Measurements from ENCODE around the gene NUP155. TPM values are rescaled to one million over a fixed set of nuclear protein-coding genes. Genes with fewer than 3 reads are reported as not detected.
"Not testable (repeated sequence)": the region's sequence is repeated elsewhere in the genome, so short reads cannot be mapped to it uniquely, and the experiment has no call there.

Gene NUP155
- total RNA-seq, 1 donor from 2014 or later: 18.0 TPM

DNA sequence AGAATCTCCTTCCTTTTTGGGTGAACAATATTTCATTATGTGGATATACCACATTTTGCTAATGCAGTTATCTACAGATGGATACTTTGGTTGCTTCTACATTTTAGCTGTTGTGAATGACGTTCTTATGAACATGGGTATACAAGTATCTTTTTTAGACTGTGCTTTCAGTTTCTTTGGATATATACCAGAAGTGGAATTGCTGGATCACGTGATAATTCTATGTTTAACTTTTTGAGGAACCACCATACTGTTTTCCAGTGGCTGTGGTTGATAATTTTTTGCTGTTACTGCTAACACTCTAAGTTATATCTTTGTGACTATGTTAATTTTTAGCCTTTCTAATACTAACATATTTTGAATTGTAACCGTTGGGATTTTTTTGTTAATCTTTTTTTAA, 20.7 kb upstream of the NUP155 start:
- ATAC-seq: no peak
- H3K36me3 ChIP-seq: peaks cover 47% of the 10 kb centered on the region
- H3K27me3 ChIP-seq (ENCODE audit: low read depth): no peaks in the 10 kb centered on the region
- TF ChIP-seq, protein P1, sequence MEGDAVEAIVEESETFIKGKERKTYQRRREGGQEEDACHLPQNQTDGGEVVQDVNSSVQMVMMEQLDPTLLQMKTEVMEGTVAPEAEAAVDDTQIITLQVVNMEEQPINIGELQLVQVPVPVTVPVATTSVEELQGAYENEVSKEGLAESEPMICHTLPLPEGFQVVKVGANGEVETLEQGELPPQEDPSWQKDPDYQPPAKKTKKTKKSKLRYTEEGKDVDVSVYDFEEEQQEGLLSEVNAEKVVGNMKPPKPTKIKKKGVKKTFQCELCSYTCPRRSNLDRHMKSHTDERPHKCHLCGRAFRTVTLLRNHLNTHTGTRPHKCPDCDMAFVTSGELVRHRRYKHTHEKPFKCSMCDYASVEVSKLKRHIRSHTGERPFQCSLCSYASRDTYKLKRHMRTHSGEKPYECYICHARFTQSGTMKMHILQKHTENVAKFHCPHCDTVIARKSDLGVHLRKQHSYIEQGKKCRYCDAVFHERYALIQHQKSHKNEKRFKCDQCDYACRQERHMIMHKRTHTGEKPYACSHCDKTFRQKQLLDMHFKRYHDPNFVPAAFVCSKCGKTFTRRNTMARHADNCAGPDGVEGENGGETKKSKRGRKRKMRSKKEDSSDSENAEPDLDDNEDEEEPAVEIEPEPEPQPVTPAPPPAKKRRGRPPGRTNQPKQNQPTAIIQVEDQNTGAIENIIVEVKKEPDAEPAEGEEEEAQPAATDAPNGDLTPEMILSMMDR (IDR thresholded peaks at IDR 0.05): no peak
- no peak overlapping the region for H3K27ac ChIP-seq
- DNase-seq: no peak
- intact Hi-C loops (cut with DNase I): no loop called here
- H3K4me1 ChIP-seq: no peaks in the 10 kb centered on the region
- H3K9me3 ChIP-seq: no peaks in the 10 kb centered on the region
- no peak overlapping the region for H3K4me3 ChIP-seq

DNA sequence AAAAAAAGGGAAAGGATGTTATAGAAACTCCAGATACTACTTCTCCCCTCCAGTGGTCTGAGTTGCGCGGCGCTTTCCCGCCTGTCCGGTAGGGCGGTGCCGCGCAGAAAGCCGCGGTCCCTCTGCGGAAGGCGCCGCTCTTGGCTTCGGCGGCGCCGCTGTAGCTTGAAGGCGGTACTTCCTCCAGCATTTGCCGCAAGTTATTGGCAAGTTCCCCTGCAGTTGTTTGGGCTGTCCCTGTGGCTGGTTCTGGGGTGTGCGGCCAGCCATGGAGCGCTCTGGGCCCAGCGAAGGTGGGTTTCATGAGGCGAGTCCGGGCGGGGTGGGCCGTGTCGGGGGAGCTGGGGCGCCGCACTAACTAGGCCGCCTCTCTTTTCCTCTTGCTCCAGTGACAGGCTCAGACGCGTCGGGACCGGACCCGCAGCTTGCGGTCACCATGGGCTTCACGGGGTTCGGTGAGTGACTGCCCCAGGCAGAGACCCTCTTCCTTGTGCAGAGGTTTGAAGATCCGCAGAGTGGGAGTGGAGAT, 8.3 kb upstream of the NUP155 start, which contains the start of gene WDR70:
Gene WDR70, plus strand, starts transcription at position 219 of the 529 bp plus-strand sequence. Its CDS starts 50 bp downstream, at position 269.
- Histone ChIP-seq H3K36me3 (peaks cover 33% of the 10 kb centered on the region), H3K4me1 (peaks cover 16% of the 10 kb centered on the region), H3K27ac (peak within 1 kb of the TSS; percentile 73), H3K4me3 (peak within 1 kb of the TSS; percentile 89)
- H3K9me3 ChIP-seq; intact Hi-C loops (cut with DNase I); H3K27me3 ChIP-seq (ENCODE audit: low read depth): not testable (repeated sequence)
- TF ChIP-seq, protein P1 (IDR thresholded peaks at IDR 0.05): peak; percentile 61
- peak; percentile 92 for DNase-seq
- peak; percentile 99 to 100 for ATAC-seq

DNA sequence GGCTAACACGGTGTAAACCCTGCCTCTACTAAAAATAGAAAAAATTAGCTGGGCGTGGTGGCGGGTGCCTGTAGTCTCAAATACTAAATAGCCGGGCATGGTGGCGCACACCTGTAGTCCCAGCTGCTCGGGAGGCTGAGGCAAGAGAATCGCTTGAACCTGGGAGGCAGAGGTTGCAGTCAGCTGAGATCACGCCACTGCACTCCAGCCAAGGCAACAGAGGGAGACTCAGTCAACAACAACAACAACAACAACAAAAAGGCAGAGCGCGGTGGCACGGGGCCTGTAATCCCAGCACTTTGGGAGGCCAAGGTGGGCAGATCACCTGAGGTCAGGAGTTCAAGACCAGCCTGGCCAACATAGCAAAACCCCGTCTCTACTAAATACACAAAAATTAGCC, 7.2 kb upstream of the NUP155 start:
- intact Hi-C loops (cut with DNase I); DNase-seq: not testable (repeated sequence)

DNA sequence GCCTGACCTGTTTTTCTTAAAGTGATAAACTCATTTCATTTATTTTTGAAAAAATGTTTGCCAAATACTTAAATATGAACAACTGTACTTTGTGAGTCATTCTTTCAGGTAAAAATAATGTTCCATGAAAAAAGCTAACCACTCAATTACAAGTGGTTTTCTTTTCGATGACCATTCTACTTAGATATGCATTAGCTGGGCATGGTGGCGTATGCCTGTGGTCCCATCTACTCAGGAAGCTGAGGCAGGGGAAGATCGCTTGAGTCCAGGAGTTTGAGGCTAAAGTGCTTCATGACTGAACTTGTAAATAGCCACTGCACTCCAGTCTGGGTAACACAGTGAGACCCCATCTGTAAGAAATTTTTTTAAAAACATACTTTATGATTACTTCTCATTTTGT, 4.2 kb upstream of the NUP155 start:
- Histone ChIP-seq H3K9me3 (no peaks in the 10 kb centered on the region), H3K36me3 (no peaks in the 10 kb centered on the region), H3K27me3 (ENCODE audit: low read depth) (no peaks in the 10 kb centered on the region), H3K4me1 (peaks cover 15% of the 10 kb centered on the region), H3K27ac (no peak overlapping the region), H3K4me3 (no peak overlapping the region)
- TF ChIP-seq, protein P1 (IDR thresholded peaks at IDR 0.05): no peak
- intact Hi-C loops (cut with DNase I): no loop called here
- ATAC-seq: no peak
- DNase-seq: no peak

More for the DNA sequence above, 7.2 kb upstream of the NUP155 start:
- H3K27ac ChIP-seq; H3K9me3 ChIP-seq; ATAC-seq; H3K4me3 ChIP-seq; H3K27me3 ChIP-seq (ENCODE audit: low read depth): not testable (repeated sequence)
- peaks cover 22% of the 10 kb centered on the region for H3K36me3 ChIP-seq
- H3K4me1 ChIP-seq: peaks cover 16% of the 10 kb centered on the region

DNA sequence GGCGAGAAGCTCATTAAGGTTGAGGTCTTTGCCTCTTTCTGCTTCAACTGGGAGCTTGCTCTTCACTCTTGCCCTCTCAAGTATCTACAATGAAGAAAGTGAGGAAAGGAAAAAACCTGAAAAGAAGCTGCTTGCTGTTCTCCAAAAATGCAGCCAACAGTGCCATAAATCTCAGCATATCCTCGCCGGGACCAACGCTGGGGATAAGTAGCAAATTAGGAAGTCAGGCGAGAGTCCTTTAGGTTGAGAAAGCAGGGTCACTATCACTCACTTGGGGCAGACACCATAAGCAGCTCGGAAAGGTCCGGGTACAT, 399 bp downstream of the NUP155 start:
- no peak for DNase-seq
- H3K4me3 ChIP-seq: peak overlapping the region; percentile 83
- H3K27ac ChIP-seq: peak overlapping the region; percentile 89
- TF ChIP-seq, protein P1 (IDR thresholded peaks at IDR 0.05): no peak
- H3K4me1 ChIP-seq: peaks cover 33% of the 10 kb centered on the region
- intact Hi-C loops (cut with DNase I): no loop called here
- H3K27me3 ChIP-seq (ENCODE audit: low read depth): no peaks in the 10 kb centered on the region
- no peaks in the 10 kb centered on the region for H3K36me3 ChIP-seq
- no peaks in the 10 kb centered on the region for H3K9me3 ChIP-seq
- ATAC-seq: no peak

DNA sequence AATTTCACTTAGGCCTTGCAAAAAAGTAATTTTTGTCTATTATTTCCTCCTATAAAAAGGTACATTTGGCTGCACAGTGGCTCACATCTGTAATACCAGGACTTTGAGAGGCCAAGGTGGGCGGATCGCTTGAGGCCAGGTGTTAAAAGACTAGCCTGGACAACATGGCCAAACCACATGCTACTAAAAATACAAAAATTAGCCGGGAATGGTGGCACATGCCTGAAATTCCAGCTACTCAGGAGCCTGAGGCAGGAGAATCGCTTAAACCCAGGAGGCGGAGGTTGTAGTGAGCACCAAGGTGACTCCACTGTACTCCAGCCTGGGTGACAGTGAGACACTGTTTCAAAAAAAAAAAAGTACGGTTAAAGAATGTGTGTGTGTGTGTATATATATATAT, 15.7 kb downstream of the NUP155 start:
- H3K27ac ChIP-seq: no peak overlapping the region
- no peak overlapping the region for H3K4me3 ChIP-seq
- intact Hi-C loops (cut with DNase I): no loop called here
- no peaks in the 10 kb centered on the region for H3K27me3 ChIP-seq (ENCODE audit: low read depth)
- TF ChIP-seq, protein P1 (IDR thresholded peaks at IDR 0.05): no peak
- no peaks in the 10 kb centered on the region for H3K9me3 ChIP-seq
- H3K4me1 ChIP-seq: no peaks in the 10 kb centered on the region
- DNase-seq (no peak), ATAC-seq (no peak)
- peaks cover 87% of the 10 kb centered on the region for H3K36me3 ChIP-seq

DNA sequence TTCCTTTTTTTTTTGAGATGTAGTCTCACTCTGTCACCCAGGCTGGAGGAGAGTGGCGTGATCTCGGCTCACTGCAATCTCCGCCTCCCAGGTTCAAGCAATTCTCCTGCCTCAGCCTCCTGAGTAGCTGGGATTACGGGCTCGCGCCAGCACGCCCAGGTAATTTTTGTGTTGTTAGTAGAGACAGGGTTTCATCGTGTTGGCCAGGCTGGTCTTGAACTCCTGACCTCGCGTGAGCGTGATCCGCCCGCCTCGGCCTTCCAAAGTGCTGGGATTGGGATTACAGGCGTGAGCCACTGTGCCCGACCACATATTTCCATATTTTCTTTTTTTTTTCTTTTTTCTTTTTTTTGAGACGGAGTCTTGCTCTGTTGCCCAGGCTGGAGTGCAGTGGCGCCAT, 28.2 kb downstream of the NUP155 start:
- H3K9me3 ChIP-seq; H3K4me1 ChIP-seq; H3K4me3 ChIP-seq; H3K27me3 ChIP-seq (ENCODE audit: low read depth); intact Hi-C loops (cut with DNase I); ATAC-seq; H3K27ac ChIP-seq; DNase-seq: not testable (repeated sequence)
- H3K36me3 ChIP-seq: peaks cover 99% of the 10 kb centered on the region

DNA sequence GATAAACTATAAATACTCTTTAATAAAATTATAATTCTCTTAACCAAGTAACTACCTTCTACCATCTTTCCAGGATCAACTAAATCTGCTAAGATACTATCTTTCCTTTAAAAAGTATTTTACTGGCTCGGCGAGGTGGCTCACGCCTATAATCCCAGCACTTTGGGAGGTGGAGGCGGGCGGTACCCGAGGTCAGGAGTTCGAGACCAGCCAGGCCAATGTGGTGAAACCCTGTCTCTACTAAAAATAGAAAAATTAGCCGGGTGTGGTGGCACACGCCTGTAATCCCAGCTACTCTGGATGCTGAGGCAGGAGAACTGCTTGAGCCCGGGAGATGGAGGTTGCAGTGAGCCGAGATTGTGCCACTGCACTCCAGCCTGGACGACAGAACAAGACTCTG, 36.2 kb downstream of the NUP155 start:
- DNase-seq; H3K9me3 ChIP-seq; H3K4me1 ChIP-seq; H3K27me3 ChIP-seq (ENCODE audit: low read depth); H3K4me3 ChIP-seq; H3K27ac ChIP-seq; intact Hi-C loops (cut with DNase I); ATAC-seq: not testable (repeated sequence)
- peaks cover 98% of the 10 kb centered on the region for H3K36me3 ChIP-seq
